ENCODE measurements around the gene ERVMER34-1.
A peak's percentile ranks its signal among the peaks of the same experiment; 100 is the strongest.

The ERVMER34-1 gene

GRCh38 chr4:52716364-52717151 lies 34.7 kb downstream of the ERVMER34-1 start:
- no peak for FAIRE-seq

DNA sequence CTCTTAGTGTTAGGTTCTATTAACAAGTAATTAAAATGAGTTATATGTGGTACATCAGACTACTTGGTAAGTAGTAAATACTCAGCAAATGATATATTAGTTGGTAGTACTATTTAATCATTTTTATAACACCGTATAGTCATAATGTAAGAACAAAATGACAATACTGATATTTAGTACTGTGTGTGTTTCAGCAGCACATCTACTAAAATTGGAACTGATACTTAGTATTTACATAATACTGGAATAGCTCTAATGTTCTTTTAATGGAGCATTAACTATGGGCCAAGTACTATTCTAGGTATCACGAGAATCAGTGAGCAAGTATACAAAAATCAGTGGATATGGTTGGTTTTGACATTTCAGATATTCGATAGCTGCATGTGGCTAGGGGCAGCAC lies 35.3 kb downstream of the ERVMER34-1 start:
- peak; percentile 15 for FAIRE-seq

- FAIRE-seq = no peak
Measured at GRCh38 chr4:52715255-52715897, 35.8 kb downstream of the ERVMER34-1 start.

GRCh38 chr4:52714597-52715254 lies 36.5 kb downstream of the ERVMER34-1 start:
- FAIRE-seq = no peak

- FAIRE-seq = no peak
Measured at GRCh38 chr4:52713456-52713937, 37.7 kb downstream of the ERVMER34-1 start.

DNA sequence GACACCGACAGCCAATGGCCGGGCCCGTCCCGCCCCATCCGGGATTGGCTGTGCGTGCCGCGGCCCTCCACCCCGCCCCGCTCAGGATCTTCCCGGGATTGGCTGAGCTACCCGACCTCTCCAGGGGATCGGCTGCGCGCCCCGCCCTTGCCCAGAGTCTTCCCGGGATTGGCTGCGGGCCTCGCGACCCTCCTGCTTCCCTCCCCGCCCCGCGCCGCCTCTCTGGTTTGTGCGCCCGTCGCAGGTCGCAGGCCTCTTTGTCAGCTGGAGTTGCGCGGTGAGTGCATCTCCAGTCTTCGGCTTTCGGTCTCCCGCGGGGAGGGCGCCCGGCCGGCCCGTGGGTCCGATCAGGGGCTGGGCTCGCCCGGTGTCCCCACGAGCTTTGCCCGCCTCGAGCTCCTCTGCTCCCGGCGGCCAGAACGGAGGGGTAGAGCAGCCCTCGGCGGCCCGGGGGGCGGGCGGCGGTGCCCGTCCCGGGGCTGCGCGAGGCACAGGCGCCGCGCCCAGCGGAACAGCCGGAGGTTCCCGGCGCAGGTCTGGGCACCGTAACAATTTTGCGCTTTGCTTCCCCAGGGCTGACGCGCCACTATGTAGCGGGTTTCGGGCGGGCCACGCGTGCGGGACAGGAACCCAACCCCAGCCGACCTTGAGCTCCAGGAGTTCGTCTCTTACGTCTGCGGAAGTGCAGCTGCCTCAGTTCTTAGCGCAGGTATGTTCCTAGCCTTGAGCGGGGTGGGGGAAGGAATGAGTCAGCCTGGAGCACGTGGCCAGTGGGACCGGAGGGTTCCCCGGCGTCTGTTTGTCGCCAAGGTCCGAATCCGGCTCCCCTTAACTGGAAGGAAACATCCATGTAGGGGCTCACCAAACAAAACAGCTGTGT lies 38.7 kb downstream of the ERVMER34-1 start:
- FAIRE-seq = peak; percentile 98

DNA sequence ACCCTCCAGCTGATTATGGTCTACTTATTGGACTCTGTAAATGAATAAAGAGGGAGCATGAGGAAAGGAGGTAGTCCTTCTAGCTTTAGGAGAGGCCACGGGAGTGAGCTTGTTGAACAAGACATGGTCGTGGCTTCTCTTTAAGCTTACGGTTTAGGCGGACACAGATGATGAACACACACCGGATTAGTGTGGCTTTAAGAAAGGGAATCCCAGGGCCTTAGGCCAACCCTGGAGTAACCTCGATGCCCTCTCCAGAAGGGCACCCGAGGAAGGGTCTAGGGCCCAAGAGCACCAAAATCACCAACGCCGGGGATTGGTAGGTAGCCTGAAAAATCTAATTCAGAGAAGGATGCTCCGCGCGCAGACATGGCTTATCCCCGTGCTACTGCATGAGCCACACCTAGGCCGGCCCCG lies 39.4 kb downstream of the ERVMER34-1 start:
- no peak for FAIRE-seq

- no peak for FAIRE-seq
Measured at GRCh38 chr4:52711272-52711671, 40.0 kb downstream of the ERVMER34-1 start.

DNA sequence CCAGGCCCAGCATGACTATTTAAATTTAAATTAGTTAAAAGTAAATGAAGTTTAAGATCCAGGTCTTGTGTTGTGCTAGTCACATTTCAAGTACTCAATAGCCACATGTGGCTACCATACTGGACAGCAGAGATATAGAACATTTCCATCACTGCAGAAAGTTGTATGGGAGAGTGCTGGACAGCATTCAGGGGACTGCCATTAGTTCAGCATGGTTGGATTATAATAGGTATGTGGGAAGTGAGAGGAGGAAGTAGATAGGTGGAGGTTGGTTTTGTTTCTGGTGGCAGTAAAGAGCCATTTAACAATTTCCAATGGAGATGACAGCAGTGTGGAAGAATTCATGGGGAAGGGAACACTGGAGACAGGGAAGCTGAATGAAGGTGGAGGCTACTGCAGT lies 42.1 kb downstream of the ERVMER34-1 start:
- no peak for FAIRE-seq

- FAIRE-seq = no peak
Measured at GRCh38 chr4:52704661-52705060, 46.6 kb downstream of the ERVMER34-1 start.

- FAIRE-seq = no peak
Measured at GRCh38 chr4:52704133-52704532, 47.1 kb downstream of the ERVMER34-1 start.

GRCh38 chr4:52701207-52701606 lies 50.0 kb downstream of the ERVMER34-1 start:
- FAIRE-seq = no peak

DNA sequence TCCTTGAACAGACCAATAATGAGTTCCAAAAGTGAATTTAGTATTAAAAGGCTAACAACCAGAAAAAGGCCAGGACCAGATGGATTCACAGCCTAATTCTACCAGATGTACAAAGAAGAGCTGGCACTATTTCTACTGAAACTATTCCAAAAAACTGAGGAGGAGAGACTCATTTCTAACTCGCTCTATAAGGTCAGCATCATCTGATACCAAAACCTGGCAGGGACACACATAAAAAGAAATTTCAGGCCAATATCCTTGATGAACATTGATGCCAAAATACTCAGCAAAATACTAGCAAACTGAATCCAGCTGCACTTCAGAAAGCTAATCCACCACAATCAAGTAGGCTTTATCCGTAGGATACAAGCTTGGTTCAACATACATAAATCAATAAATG lies 56.3 kb downstream of the ERVMER34-1 start:
- no peak for FAIRE-seq

GRCh38 chr4:52693492-52693891 lies 57.7 kb downstream of the ERVMER34-1 start:
- FAIRE-seq = no peak

Data from G401.6 (cell line).